NOMO-1 (cell line): ENCODE data around the gene STK11.
"Not testable (repeated sequence)": the region's sequence is repeated elsewhere in the genome, so short reads cannot be mapped to it uniquely, and the experiment has no call there.

Experiments used
- DNase-seq, 2 experiments: peaks; one replicate each; lab custom pipeline; 2025; ENCODE audit not compliant: unreplicated experiment in 2 of 2; lab: John Stamatoyannopoulos, UW

STK11 gene

DNA sequence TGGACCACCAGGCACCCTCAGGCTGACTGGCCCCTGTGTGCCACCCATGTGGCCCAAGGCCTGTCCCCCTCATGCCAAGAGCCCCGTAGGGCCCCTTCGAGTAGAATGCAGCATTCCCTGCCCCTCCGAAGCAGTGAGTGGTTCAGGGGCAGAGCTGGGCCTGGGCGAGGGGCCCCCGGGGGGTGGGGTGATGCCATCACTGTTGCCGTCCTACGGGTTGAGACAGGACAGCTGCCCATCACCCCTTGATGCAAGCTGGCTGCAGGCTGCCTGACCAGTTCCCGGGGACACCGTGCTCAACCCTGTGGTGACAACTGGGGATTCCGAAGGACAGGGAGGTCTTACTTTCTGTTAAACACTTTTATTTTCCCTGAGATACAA is 36.2 kb upstream of the STK11 start:
- no peak for DNase-seq

DNA sequence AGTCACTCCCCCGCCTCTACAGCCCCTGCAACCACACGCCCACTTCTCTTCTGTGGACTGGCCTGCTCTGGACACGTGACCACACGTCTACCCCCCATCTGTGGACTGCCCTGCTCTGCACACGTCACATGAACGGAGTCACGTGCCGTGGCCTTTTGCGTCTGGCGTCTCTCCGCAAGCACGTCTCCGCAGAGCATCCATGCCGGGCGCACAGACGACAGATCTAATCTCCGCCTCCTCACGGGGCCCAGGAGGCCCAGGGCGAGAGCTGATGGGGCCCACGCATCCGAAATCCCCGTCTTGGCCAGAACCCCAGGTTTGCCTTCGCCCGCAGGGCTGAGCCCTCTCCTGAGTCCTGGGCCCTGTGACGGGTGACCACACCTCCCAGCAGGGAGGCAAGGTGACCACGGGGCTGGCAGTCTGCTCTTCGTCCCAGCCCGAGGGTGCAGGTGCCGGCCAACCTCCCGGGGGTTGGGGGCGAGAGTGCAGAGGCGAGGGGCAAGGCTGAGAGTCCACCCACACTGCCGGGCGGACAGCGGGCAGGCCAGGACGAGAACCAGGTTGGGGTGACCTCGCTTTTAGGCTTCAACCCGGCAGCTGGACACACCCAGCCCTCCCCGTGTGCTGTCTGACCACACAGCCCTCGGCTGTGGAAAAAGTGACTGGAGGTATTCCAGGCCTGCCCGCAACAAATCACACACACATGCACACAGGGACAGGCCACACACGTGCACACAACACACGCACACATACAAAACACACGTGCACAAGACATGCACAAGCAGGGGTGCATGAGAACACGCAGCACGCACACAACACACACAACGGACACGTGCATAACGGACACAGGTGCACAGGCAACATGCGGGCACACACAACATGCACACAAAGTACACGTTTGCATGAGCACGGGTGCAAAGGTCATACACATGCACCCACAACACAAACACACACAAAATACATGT is 35.4 kb upstream of the STK11 start:
- no peak for DNase-seq

DNA sequence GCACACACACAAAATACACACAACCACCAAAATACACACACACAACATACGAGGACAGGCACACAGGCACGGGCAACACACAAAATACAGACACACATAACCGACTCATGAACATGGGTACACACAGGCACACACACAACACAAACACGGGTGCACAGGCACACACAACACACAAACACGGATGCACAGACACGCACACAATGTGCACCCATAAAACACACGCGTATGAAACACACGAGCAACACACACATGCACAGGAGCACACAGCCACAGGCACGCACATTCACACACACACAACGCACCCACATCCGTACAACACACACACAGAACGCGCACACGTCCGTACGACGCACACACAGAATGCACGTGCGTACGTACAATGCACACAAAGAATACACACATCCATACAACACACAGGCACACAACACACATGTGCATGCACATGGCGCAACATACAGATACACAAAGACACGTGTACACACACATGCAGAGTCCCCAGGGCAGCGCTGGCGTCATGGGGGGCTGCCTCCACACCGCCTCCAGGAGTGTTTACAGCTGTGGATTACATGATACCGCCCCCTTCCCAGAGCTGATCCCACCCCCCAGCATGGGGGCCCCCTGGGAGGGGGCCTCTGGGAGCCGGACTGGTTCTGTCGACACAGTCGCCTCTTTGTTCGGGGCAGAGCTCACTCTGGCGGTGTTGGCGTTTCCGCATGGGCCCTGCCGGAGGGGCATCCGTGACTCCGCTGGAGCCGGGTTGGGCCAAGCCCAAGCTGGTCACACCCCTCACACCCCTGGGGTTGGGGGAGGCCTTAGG is 34.4 kb upstream of the STK11 start:
- no peak for DNase-seq

DNA sequence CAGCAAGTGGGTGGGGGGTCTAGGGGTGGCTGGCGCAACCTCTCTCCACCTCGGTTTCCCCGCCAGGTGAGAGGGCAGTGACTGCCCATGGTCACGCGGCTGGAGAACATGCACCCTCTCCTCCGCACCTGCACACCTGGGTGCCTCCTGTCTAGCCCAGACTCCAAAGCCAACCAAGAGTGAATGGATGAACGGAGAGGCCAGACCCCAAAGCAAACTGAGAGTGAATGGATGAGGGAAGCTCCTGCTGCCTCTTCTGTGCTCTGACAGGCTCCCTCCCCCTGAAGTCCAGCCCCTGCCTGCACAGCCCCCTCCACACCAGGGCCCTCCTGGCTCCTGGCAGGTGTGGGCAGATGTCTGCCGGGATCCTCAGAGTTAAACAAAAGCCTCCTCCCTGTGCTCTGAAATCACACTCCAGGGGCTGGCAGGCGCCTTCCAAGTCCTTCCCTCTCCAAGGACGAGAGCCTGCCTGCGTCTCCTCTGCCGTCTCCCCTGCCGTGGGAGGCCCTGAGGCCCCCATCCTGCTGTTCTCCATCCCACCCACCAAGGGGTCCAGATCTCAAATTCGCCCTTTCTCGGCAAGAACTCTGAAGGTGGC is 33.7 kb upstream of the STK11 start:
- no peak for DNase-seq

DNA sequence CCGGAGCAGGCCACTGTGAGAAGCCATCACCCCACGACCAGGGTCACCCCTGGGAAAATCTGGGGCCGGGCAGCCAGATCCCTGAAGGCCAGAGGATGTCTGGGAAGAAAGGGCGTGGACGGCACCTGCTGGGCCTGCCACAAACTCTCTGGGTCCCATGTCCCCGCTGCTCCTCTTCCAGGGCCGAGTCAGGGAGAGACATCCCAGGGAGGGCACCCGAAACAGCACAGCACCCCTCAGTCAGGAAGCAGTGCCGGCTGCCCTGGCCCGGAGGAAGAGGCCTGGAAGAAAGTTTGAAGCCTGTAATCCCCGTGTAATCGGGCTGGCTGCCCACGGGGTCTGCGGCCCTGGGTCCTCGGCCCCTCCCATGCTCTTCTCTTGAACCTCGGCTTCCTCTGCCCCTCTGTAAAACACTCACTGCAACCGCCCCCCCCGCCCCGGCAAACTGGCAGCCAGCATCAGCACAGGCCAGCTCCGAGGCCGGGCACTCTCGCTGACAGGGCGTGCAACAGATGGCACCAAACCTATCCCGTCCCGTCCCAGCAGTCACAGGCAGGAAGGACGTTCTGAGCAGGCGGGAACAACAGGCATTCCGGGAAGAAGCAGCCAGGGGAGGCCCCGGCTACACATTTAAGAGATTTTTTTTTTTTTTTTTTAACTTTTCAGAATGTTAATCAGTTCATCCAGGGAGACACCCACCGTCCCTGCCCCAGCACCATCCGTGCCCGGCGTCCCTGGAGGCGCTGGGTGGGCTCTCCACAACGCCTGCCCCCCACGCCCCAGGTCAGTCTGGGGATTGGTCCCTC is 33.0 kb upstream of the STK11 start:
- no peak for DNase-seq

DNA sequence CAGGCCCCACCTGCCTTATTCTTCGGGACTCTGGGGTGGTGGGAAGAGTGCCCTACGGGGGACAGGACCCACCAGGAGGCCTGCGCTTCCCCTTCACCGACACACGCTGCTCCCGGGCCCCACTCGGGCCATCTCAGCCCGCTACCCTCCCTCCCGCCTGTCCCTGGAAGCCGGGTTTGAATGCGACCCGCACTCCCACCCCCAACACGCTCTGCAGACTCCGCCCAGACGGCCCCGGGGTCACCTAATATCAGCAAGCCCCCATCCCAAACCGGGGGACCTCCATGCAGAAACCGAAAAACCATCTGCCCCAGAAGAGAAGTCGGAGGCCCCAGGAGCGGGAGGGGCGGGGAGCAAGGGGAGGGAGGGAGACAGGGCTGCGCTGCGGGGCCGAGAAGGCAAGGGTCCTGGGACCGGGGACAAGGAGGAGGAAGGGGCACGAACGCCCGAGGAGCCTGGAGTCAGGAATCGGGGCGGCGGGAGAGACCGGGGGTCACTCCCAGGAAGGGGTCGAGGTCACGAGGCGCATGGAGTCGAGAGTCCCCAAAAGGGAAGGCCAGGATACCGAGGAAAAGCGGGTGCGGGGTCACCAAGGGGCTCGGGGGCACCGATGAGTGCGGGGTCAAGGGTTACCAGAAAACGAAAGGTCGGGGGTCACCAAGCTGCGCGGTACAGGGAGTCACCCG is 32.3 kb upstream of the STK11 start:
- peak; percentile 4 to 5 for DNase-seq

DNA sequence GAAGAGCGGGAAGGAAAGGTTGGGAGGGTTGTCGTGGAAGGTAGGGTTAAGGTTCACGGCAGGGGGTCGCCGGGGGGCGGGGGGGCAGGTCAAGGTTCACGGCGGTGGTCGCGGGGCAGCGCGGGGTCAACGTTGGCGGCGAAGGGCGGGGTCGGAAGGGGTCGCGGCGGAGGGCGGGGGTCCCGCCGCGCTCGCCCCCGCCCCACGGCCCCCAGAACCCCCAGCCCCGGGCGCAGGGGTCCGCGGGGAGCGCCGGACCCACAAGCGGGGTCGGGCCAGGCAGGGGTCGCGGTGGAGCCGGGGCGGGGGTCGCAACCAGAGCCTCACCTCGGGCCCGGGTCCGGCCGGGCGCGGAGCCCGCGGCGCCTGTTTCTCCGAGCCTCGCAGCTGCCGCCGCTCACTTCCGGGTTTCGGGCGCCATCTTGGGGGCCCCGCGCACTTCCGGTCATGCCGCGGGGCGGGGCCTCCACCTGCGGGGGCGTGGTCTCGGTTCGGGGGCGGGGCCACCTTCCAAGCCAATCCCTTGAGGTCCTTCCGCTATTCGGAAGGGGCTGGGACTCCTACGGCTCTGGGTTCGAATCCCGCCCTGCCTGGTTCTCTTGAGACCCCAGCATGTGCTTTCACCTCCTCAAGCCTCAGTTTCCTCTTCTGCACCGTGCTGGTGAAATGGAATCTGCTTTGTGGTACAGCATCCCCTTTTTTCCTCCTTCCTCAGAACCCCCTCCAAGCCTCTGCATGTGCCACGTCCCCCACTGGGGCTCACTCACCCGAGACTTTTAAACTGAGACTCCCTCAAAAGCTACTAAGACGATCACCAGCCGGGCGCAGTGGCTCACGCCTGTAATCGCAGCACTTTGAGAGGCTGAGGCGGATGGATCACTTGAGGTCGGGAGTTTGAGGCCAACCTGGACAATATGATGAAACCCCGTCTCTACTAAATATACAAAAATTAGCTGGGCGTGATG is 31.5 kb upstream of the STK11 start, which contains the start of gene SBNO2:
Gene SBNO2, minus strand, starts transcription at position 424 of the 965 bp plus-strand sequence. CDS start 19,992 bp downstream, outside the sequence.
- DNase-seq: peak; percentile 62 to 65

DNA sequence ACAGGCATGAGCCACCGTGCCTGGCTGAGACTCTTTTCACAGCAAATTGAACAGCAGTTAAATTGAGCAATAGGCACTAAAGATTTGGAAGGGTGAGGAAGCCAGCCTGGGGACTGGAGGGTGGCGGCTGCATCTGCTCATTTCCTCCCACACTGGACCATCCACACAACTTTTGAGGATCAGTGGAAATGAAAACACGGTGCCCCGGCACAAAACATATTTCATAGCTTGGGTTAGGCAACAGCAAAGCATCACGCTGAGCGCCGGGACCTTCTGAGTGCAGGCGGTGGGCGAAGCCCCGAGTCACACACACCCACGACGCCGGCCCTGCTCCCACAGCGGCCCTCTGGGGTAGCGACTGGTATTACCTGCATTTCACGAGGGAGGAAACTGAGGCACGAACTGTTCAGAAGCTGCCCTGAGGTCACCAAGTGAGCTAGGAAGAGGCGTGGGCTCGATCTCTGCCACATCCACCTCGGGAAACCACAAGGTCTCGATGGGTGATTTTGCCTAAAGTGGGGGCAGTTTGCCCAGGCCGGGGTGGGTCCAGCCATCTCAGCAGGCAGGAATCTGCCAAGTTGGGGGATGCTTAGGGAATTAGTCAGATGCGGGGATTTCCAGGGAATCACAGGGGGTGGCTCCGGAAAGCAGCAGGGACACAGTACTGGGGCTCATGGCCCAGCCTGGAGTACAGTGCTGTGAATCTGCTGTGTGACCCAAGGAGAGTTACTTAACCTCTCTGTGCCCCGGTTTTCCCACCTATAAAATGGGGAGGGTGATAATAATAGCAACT is 28.1 kb upstream of the STK11 start:
- DNase-seq: peak; percentile 52 to 72

DNA sequence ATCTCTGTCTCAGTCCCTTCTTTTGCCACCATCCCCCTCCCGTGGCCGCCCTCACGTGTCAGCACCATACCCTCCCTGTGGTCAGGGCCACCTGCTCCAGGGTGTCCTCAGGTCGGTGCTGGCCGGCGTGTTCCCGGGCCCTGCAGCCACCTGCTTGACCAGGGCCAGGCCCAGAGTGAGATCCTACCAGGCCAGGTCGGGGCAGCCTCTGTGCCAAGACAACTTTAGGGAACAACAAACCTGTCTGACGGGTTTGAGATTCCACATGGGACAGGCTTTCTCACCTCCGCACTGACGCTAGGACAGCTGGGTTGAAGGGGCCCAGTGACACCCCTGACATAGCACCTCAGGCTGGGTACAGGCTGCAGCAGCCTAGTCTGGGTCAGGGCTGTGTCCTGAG is 24.0 kb upstream of the STK11 start:
- no peak for DNase-seq

DNA sequence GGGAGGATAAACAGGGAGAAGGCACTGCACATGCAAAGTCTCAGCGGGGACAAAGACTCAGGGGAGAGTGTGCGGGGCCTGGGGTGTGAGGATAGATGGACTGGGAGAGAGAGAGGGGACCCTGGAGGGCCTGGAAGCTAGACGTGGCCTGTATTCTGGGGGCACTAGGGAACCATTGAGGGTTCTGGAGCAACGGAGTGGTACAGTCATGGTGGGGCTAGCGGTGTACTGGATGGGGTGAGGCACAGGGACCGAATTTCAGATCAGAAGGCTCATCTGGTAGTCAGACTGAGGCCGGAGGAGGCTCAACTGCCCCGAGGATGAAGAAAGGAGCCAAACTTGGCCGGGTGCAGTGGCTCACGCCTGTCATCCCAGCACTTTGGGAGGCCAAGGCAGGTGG is 23.5 kb upstream of the STK11 start:
- no peak for DNase-seq

DNA sequence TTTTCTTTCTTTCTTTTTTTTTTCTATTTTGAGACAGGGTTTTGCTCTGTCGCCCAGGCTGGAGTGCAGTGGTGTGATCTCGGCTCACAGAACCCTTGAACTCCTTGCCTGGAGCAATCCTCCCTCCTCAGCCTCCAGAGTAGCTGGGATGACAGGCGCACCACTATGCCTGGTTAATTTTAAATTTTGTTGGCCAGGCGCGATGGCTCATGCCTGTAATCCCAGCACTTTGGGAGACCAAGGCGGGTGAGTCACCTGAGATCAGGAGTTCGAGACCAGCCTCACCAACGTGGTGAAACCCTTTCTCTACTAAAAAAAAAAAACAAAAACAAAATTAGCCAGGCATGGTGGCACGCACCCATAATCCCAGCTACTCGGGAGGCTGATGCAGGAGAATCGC is 22.9 kb upstream of the STK11 start:
- DNase-seq: no peak

DNA sequence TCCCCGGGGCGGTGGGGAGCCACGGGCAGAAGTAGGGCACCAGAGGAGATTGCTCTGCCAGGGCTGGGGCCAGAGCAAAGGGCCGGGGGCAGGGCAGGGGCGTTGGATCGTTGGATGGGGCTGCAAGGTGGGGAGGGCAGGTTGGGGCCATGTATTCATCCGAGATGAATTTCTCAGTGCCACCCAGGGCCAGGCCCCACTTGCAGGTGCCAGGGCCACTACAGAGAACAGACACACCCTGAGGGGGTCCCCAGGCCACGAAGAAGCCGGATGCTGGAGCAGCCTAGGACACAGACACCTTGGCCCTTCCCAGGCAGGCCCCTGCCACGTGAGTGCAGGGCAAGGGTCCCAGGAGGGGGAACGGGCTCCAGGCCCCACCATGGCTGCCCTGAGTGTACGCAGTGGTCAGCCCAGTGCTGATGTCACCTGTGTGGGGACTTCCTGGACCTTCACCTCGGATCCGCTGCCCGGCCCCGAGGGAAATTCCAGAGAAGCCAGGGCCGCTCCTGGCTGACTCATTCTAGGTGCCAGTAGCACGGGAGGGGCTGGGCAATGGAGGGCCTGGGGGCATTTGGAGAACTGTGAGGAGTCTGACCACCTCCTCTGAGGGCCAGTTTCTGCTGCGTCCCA is 21.9 kb upstream of the STK11 start:
- no peak for DNase-seq

DNA sequence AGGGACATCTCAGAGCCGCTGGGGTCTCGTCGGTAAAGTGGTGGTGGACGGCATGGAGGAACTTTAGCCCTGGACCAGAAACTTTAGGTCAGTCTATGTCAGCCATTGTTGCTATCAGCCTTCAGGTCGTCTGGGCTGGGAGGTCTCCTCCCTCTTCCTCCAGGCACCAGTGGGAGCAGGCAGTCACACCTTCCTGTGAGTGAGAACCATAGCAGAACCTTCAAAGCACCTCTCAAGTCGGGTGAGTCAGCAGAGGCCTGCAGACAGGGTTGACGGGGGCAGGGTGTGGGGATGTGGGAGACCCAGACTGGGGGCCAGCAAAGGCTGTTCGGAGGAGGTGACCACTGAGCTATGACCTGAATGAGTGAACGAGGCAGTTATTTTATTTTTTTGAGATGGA is 16.2 kb upstream of the STK11 start:
- DNase-seq: no peak

DNA sequence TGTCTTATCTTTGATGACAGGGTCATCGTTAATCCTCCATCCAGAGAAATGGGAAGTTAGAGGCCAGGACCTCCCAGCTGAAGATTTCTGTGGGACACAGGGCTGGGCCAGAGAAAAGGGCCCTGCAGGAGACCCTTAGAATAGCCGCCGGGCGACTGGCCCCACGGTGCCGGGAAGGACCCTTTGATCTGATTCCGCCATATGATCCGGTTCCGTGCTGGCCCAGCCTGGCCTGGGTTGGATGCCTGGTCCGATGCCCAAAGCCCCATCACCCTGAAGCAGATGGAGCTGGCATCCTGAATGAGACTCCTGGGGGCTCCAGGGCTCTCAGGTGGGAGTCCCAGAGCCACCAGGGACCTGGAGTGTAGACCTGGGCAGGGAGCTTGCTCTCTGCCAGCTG is 6.0 kb upstream of the STK11 start:
- no peak for DNase-seq

DNA sequence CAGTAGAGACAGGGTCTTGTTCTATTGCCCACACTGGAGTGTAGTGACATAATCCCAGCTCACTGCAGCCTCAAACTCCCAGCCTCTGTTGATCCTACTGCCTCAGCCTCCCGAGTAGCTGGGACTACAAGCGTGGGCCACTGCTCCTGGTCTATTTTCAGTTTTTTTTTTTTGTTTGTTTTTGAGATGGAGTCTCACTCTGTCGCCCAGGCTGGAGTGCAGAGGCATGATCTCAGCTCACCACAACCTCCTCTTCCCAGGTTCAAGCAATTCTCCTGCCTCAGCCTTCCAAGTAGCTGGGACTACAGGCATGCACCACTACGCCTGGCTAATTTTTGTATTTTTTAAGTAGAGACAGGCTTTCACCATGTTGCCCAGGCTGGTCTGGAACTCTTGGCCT is 5.0 kb upstream of the STK11 start:
- DNase-seq: not testable (repeated sequence)

DNA sequence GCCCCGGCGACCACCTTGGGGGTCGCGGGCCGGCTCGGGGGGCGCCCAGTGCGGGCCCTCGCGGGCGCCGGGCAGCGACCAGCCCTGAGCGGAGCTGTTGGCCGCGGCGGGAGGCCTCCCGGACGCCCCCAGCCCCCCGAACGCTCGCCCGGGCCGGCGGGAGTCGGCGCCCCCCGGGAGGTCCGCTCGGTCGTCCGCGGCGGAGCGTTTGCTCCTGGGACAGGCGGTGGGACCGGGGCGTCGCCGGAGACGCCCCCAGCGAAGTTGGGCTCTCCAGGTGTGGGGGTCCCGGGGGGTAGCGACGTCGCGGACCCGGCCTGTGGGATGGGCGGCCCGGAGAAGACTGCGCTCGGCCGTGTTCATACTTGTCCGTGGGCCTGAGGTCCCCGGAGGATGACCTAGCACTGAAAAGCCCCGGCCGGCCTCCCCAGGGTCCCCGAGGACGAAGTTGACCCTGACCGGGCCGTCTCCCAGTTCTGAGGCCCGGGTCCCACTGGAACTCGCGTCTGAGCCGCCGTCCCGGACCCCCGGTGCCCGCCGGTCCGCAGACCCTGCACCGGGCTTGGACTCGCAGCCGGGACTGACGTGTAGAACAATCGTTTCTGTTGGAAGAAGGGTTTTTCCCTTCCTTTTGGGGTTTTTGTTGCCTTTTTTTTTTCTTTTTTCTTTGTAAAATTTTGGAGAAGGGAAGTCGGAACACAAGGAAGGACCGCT is 729 bp downstream of the STK11 start:
- DNase-seq: no peak
